Mesodermal cell (in vitro differentiated cells): ENCODE results near the gene GPATCH4. TPM values are rescaled to one million over a fixed set of nuclear protein-coding genes. Genes with fewer than 3 reads are reported as not detected.

Experiments used
- H3K27ac ChIP-seq: 2 replicates; pipeline ENCODE4 v1.7.0; 2013; ENCODE audit warnings: mild to moderate bottlenecking, low read depth, low read length, moderate library complexity; ENCODE audit not compliant: severe bottlenecking
- H3K36me3 ChIP-seq: 2 replicates; pipeline ENCODE4 v1.7.1; 2013; ENCODE audit warnings: mild to moderate bottlenecking, low read length, moderate library complexity; ENCODE audit not compliant: control insufficient read depth, insufficient read depth
- H3K4me1 ChIP-seq: one replicate; pipeline ENCODE4 v1.7.1; 2013; ENCODE audit warnings: mild to moderate bottlenecking, low read length; ENCODE audit not compliant: insufficient read depth, control insufficient read depth, poor library complexity, severe bottlenecking
- H3K4me3 ChIP-seq: 2 replicates; pipeline ENCODE4 v1.7.0; 2013; ENCODE audit warnings: low read length, control low read depth, mild to moderate bottlenecking; ENCODE audit not compliant: insufficient read depth, poor library complexity, severe bottlenecking; ENCODE audit errors: extremely low read depth
- H3K9me3 ChIP-seq: 2 replicates; pipeline ENCODE4 v1.7.1; 2013; ENCODE audit warnings: mild to moderate bottlenecking, low read length, moderate library complexity; ENCODE audit not compliant: control insufficient read depth
- WGBS, 2 experiments: methylation state at CpG; one replicate each; pipeline ENCODE4 v1.1.5; 2013; ENCODE audit warnings: missing lambda C conversion rate in 2 of 2; ENCODE audit not compliant: insufficient coverage in 2 of 2; 5-methylcytosine and 5-hydroxymethylcytosine counted together
- polyA plus RNA-seq, 2 experiments: library from polyadenylated mRNA; stranded (reverse); fragments of 50-300 nt; gene quantifications; one replicate each; pipeline ENCODE4 v1.2.3, GENCODE V29; 2013

The GPATCH4 gene
- 11.3 TPM for polyA plus RNA-seq (2013, experiment 1 of 2)
- 11.3 TPM for polyA plus RNA-seq (2013, experiment 2 of 2)

- peak within 1 kb of the TSS; percentile 75 for H3K4me3 ChIP-seq
- H3K36me3 ChIP-seq, result peaks cover 34% of the 10 kb centered on the region
- no peaks in the 10 kb centered on the region for H3K4me1 ChIP-seq
- peak within 1 kb of the TSS; percentile 85 for H3K27ac ChIP-seq
- H3K9me3 ChIP-seq, result no peaks in the 10 kb centered on the region
- 0 to 1% methylated on average over 35 of the region's 35 CpGs for WGBS, 2 experiments
Measured at GRCh38 chr1:156601122-156601830, at the start of gene GPATCH4. Gene GPATCH4 (minus strand): TSS chr1:156601479.

- H3K9me3 ChIP-seq, result no peaks in the 10 kb centered on the region
- H3K27ac ChIP-seq, result no peak overlapping the region
- no peak overlapping the region for H3K4me3 ChIP-seq
- 35 to 41% methylated on average over 2 of the region's 2 CpGs for WGBS, 2 experiments
- H3K4me1 ChIP-seq, result no peaks in the 10 kb centered on the region
- no peaks in the 10 kb centered on the region for H3K36me3 ChIP-seq
Measured at GRCh38 chr1:156648951-156649350, 47.7 kb upstream of the GPATCH4 start.

DNA sequence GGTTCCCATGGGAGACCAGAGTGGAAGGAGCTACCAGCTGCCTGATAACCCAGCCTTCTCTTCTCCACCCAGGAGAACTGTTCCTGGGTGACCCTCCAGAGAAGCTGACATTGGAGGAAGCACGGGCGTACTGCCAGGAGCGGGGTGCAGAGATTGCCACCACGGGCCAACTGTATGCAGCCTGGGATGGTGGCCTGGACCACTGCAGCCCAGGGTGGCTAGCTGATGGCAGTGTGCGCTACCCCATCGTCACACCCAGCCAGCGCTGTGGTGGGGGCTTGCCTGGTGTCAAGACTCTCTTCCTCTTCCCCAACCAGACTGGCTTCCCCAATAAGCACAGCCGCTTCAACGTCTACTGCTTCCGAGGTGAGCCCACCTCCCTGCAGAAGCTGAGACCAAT lies 47.2 kb upstream of the GPATCH4 start:
- 92 to 95% methylated on average over 7 to 10 of the region's 10 CpGs for WGBS, 2 experiments
- Histone ChIP-seq H3K9me3 (no peaks in the 10 kb centered on the region), H3K27ac (no peak overlapping the region), H3K4me3 (no peak overlapping the region), H3K4me1 (no peaks in the 10 kb centered on the region), H3K36me3 (no peaks in the 10 kb centered on the region)

DNA sequence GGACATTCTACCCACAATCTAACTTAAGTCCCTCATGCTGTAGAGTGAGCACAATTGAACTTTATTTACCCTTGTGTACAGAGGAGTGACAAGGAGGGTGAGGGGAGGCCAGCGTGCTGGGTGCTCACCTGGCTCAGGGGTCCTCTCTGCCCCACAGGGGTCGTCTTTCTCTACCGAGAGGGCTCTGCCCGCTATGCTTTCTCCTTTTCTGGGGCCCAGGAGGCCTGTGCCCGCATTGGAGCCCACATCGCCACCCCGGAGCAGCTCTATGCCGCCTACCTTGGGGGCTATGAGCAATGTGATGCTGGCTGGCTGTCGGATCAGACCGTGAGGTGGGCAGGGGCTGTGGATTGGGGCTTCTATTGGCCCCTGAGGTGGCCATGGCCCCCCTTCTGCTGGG lies 46.1 kb upstream of the GPATCH4 start:
- Histone ChIP-seq H3K27ac (no peak overlapping the region), H3K4me1 (no peaks in the 10 kb centered on the region), H3K9me3 (no peaks in the 10 kb centered on the region), H3K4me3 (no peak overlapping the region), H3K36me3 (no peaks in the 10 kb centered on the region)
- 85 to 86% methylated on average over 9 to 10 of the region's 10 CpGs for WGBS, 2 experiments

DNA sequence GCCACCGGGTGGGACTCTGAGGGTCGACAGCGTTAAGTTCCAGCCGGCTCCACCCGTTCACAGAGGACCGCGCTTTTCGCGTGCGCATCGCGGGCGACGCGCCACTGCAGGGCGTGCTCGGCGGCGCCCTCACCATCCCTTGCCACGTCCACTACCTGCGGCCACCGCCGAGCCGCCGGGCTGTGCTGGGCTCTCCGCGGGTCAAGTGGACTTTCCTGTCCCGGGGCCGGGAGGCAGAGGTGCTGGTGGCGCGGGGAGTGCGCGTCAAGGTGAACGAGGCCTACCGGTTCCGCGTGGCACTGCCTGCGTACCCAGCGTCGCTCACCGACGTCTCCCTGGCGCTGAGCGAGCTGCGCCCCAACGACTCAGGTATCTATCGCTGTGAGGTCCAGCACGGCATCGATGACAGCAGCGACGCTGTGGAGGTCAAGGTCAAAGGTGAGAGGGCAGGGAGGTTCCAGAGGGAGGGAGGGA lies 45.5 kb upstream of the GPATCH4 start:
- 88 to 93% methylated on average over 46 to 51 of the region's 51 CpGs for WGBS, 2 experiments
- no peaks in the 10 kb centered on the region for H3K9me3 ChIP-seq
- no peak overlapping the region for H3K4me3 ChIP-seq
- H3K27ac ChIP-seq, result no peak overlapping the region
- H3K4me1 ChIP-seq, result no peaks in the 10 kb centered on the region
- no peaks in the 10 kb centered on the region for H3K36me3 ChIP-seq

DNA sequence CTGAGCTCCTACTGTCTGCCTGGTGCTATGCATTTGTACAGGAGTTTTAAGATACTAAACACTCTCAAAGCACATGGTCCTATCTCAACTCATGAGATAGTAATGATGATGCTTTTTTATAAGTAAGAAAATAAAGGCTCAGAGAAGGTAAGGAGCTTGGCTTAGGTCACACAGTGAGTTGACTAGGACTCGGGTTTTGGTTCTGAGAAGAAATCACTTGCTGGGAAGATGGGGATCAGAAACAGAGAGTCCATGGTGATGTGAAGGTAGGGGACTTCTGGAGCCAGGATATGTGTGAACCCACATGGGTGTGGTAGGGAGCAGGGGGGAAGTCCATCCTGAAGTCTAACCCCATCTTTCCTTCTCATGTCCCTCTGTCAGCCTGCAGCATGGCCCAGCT lies 44.4 kb upstream of the GPATCH4 start:
- H3K36me3 ChIP-seq, result no peaks in the 10 kb centered on the region
- no peak overlapping the region for H3K27ac ChIP-seq
- peaks cover 4% of the 10 kb centered on the region for H3K4me1 ChIP-seq
- no peak overlapping the region for H3K4me3 ChIP-seq
- H3K9me3 ChIP-seq, result no peaks in the 10 kb centered on the region
- WGBS, 2 experiments, result 92 to 93% methylated on average over 1 of the region's 1 CpG

- no peaks in the 10 kb centered on the region for H3K9me3 ChIP-seq
- no peak overlapping the region for H3K4me3 ChIP-seq
- WGBS, 2 experiments, result 59 to 69% methylated on average over 2 of the region's 3 CpGs
- H3K36me3 ChIP-seq, result no peaks in the 10 kb centered on the region
- no peak overlapping the region for H3K27ac ChIP-seq
- H3K4me1 ChIP-seq, result peaks cover 4% of the 10 kb centered on the region
Measured at GRCh38 chr1:156645056-156645455, 43.8 kb upstream of the GPATCH4 start.

GRCh38 chr1:156644640-156645039 lies 43.4 kb upstream of the GPATCH4 start:
- Histone ChIP-seq H3K27ac (no peak overlapping the region), H3K36me3 (no peaks in the 10 kb centered on the region), H3K4me3 (no peak overlapping the region), H3K4me1 (peaks cover 5% of the 10 kb centered on the region), H3K9me3 (no peaks in the 10 kb centered on the region)
- 0 to 71% methylated on average over 1 of the region's 1 CpG for WGBS, 2 experiments

- no peak overlapping the region for H3K27ac ChIP-seq
- no peak overlapping the region for H3K4me3 ChIP-seq
- no peaks in the 10 kb centered on the region for H3K36me3 ChIP-seq
- H3K9me3 ChIP-seq, result no peaks in the 10 kb centered on the region
- H3K4me1 ChIP-seq, result peaks cover 9% of the 10 kb centered on the region
- 81 to 92% methylated on average over 2 of the region's 3 CpGs for WGBS, 2 experiments
Measured at GRCh38 chr1:156644146-156644545, 42.9 kb upstream of the GPATCH4 start.

GRCh38 chr1:156643778-156644092 lies 42.5 kb upstream of the GPATCH4 start:
- no peak overlapping the region for H3K4me3 ChIP-seq
- H3K4me1 ChIP-seq, result peaks cover 9% of the 10 kb centered on the region
- no peaks in the 10 kb centered on the region for H3K9me3 ChIP-seq
- no peak overlapping the region for H3K27ac ChIP-seq
- 87 to 88% methylated on average over 6 to 7 of the region's 7 CpGs for WGBS, 2 experiments
- no peaks in the 10 kb centered on the region for H3K36me3 ChIP-seq

DNA sequence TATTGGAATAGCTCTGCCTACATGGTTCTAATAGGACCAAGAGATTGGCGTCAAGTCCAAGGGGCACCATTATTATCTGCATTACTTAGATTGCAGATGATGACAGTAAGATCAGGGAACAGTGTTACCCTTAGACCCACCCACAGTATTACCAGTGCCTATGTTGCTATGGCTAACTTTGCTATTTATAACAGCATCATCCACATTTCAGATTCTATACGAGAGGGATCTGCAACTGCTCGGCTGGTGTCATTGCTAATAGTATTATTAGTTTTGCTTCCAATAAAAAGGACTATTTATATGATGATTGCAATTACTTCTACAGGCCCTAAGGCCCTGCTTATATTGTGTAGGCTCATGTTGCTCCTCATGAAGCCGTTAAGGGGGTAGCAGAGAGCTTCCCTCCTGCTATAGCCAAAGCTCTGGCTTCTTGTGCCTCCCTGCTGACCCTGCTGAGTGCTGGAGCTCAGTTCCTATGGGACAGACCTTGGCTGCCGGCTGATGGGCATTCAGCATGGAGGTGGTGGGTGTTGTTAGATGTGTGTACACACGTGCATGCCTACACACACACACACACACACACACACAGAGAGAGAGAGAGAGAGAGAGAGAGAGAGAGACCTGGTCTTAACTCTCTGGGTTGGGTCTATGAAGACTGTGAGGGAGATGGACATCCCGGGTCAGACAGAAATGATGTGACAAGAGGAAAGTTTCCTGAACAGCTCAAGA lies 41.9 kb upstream of the GPATCH4 start:
- no peak overlapping the region for H3K27ac ChIP-seq
- H3K36me3 ChIP-seq, result no peaks in the 10 kb centered on the region
- H3K9me3 ChIP-seq, result no peaks in the 10 kb centered on the region
- no peak overlapping the region for H3K4me3 ChIP-seq
- 43 to 83% methylated on average over 1 to 2 of the region's 7 CpGs for WGBS, 2 experiments
- peaks cover 9% of the 10 kb centered on the region for H3K4me1 ChIP-seq
